Inflammatory macrophage treated with lipopolysaccharide for 4 hours (primary cell): ENCODE data around the gene PTCD1.

Experiments
- DNase-seq: peaks from one replicate; pipeline ENCODE4 v3.0.0-alpha.2; 2020

PTCD1 gene, protein sequence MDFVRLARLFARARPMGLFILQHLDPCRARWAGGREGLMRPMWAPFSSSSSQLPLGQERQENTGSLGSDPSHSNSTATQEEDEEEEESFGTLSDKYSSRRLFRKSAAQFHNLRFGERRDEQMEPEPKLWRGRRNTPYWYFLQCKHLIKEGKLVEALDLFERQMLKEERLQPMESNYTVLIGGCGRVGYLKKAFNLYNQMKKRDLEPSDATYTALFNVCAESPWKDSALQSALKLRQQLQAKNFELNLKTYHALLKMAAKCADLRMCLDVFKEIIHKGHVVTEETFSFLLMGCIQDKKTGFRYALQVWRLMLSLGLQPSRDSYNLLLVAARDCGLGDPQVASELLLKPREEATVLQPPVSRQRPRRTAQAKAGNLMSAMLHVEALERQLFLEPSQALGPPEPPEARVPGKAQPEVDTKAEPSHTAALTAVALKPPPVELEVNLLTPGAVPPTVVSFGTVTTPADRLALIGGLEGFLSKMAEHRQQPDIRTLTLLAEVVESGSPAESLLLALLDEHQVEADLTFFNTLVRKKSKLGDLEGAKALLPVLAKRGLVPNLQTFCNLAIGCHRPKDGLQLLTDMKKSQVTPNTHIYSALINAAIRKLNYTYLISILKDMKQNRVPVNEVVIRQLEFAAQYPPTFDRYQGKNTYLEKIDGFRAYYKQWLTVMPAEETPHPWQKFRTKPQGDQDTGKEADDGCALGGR

DNA sequence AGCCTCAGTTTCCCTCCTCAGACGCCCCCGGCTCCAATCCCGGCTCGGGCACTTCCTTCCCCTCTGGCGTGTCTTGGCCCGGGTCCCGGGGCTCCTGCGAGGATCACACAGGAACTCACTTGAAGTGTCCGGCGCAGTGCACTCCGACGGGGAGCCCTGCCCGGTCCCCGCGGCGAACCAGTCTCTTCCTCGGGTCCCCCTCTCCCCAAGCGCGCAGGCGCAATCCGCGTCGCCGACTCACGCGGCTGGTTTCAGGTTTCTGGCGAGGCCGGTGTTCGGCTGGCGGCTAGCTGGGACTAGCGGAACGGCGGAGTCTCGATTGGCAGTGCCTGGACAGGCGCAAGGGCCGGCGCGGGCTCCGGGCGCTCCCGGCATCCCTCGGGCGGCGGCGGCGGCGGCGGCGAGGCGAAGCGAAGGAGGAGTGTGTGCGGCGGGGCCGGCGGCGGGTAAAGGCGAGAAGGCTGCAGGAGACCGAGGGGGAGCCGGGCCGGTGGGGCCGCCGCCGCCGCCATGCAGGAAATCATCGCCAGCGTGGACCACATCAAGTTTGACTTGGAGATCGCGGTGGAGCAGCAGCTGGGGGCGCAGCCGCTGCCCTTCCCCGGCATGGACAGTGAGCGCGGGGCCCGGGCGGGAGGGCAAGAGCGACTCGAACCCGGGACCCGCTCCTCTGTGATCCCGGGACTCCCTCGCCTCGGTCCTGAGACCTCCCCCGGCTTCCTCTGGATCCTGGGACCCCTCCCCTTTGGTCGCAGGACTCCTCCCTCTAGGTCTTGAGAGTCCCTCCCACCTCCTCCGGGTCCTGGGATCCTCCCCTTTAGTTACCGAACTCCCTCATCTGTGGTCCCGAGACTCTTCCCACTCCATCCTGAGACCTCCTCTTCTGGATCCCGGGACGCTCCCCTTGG, at the start of gene PTCD1, which contains the start of gene CPSF4:
Gene PTCD1 (minus strand): TSS at position 226 of the 908 bp plus-strand sequence. CDS start 3,556 bp downstream, outside the sequence.
Gene CPSF4 (plus strand): TSS at position 371 of the 908 bp plus-strand sequence. CDS start 140 bp downstream, at position 511.
- DNase-seq: peak; percentile 97

DNA sequence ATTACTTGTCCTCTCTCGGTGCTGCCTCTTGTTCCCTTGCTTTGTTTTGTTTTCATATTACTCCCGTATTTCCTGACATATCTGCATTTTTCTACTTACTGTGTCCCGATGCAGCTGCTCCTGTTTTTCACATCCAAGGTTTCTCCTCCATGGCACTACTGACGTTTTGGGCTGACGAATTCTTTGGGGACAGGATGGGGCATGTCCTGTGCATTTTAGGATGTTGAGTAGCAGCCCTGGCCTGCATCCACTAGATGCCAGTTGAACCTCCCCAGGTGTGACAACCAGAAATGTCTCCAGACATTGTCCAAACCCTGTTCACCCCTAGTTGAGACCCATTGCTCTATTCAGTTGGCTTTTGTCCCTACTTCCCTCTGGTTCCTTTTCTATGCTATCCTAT, 46.5 kb upstream of the PTCD1 start:
- DNase-seq: no peak

DNA sequence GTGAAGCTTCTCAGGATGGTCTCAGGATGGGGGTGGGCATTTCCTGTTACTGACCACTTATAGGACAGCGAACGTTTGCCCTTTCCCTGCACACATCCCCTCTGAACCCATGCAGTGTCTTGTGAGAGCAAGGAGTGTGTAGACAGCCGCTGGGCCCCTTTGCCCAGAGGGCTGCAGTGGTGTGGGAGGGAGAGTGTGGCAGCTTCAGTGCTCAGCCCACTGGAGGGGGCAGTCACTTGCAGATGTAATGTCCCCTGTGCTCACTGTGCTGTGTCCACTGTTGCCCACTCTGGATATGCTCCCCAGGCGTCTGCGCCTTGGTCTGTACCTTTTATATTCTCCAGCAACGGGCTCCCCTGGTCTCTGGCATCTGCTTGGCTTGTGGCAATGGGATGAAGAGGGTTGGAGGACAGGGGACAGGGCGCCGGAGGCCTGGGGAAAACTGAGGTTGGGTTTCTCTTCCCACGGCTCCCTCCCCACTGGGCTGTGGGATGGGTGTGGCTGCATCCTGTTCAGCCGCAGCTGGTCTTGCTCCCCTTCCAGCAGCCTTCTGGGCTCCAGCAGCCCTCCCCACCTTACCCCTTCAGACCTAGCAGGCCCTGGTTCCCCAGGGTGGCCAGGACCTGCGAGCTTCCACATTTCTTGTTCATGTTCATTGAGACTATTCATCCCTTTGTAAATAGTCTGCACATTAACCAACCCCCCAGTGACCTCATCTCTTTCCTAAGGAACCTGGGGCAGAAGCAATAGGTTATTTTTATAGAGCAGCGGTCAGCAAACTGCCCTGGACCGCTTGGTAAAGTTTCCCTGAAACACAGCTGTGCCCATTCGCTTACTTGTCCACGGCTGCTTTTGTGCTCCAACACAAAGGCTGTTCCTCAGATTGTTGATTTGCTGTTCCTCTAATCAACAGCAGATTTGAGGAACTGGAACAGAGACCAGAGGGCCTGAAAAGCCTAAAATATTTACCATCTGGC, 40.2 kb upstream of the PTCD1 start:
- peak; percentile 10 for DNase-seq

DNA sequence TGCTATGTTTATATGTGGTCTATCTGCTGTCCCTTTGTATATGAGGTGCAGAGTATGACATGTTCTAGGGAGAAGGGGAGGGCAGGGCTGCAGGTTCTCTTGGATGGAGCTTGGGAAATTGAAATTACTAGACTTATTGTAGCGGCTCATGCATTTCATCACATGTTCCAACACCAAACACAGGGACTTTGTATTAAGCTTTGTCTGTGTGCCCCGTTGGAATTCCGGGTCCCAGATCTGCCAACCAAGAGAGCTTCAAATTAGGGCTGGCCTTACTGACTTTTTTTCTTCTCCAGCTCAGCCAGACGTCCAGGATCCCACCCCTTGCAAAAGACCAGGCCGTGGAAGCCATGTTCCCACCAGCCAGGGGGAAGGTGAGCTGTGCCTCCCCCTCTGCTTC, 37.5 kb upstream of the PTCD1 start:
- no peak for DNase-seq

DNA sequence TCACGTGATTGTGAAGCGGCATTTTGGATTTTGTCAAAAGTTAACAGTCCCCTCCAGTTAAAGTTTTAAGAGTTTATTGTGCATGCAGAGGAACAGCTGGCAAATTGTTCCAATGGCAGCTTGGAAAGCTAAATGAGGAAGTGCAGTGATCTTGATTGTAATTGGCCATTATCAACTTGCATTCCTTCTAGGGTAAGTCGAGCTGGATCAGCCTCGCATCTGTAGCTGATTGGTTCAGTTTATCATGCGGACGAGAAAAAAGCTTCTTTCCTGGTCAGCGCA, 34.7 kb upstream of the PTCD1 start:
- DNase-seq: peak; percentile 82

DNA sequence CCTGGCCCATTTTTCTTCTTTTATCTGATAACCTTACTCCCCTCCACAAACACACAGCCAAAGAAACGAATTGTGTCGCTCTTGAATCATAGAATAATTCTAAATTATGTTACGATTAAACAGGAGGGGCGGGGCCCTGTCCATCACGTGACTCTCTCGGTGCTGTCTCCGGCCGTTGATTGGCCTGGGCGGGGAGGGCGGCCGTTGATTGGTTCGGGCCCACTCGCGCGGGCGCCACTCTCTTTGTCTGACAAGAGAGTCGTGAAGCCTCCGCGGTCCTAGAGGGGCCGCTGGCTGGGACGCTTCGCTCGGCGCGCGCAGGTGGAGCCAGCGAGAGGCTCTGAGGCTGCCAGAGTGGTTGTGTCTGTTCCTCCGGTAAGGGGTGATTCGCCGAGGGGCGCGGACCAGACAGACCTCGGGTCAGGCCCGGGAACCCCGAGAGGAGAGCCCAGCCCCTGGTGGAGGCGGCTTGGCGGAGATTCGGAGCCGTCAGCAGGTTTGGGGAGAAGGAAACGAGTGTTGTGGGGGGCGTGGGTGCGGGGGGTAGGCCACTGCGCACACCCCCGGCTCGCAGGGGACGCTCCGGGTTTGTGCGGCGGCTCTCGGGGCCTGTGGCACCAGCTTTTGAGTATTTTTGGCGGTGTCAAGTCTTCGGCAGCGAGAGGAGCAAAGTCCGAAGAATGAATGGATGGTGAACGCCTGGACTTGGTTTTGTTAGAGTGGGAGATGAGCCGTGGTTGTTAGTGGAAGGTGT, 34.1 kb upstream of the PTCD1 start, which contains the start of gene ZNF789:
Gene ZNF789 (plus strand): TSS at position 330 of the 754 bp plus-strand sequence. CDS start 3,567 bp downstream, outside the sequence.
- peak; percentile 96 for DNase-seq

DNA sequence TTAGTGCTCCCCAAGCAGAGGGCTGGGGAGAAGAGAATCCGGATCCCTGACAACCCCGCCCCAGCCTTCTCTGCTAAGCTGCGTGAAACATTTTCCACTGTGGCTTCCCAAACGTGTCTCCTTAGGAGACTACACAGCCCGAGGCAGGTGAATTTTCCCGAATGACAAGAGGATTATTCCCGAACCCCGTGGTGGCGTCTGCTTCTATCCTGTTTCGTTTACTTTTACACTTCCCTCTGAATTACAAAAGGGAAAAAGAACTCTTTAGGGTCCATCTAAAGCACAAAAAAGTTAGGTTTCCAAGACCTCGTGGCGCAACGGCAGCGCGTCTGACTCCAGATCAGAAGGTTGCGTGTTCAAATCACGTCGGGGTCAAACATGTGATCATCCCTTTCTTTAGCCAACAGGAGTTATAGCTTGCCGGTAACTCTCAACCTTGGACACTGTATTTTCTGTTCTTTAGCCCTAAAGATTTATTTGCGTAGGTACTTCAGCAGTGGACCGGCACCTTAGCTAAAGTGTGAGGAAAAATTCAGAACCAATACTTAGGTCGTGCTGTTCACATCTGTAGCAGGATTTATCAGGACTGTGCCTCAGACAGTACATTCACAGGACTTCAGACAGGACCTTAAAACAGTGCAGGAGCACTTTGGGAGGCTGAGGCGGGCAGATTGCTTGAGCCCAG, 30.9 kb upstream of the PTCD1 start:
- no peak for DNase-seq

DNA sequence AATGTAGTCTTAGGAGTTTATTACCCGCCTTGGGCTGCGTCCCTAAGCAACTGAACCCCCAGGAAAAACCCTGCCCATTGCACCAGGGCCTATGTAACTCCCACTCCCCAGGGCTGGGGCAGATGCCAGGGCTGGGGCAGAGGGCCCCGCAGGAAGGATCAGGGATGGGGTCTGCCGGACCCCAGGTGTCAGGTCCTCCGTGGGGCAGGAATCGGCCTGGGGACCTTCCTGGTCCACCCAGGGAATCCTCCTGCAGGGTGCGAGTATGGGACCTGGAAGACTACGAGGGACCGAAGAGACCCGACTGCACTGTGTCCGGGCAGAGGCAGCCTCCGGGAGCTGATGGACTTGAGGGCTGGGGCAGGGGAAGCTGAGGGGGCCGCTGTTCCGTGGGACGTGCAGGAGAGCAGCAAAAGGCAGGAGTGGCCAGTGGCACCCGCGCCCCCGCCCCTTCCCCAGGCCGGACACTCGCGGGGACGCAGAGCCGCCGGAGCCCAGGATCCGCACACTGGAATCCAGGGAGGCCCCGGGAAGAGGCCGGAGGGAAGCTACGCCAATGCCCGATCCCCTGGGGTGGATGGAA, 29.8 kb upstream of the PTCD1 start:
- DNase-seq: no peak

DNA sequence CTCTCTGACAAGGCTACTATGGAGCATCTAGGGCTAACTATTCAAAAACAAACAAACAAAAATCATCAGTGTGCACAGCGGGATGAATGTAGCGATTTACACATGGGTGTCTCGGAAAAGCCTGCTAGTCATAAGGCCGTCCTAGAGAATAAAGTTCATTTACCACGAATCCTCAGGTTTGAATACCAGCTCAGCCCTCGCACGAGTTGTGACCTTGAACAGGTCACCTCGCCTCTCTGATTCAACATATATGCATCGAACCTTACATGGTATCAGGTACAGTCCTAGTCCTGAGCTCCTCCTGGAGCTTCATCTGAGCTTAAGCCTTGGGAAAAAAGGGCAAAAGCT, 26.8 kb upstream of the PTCD1 start:
- DNase-seq: no peak

DNA sequence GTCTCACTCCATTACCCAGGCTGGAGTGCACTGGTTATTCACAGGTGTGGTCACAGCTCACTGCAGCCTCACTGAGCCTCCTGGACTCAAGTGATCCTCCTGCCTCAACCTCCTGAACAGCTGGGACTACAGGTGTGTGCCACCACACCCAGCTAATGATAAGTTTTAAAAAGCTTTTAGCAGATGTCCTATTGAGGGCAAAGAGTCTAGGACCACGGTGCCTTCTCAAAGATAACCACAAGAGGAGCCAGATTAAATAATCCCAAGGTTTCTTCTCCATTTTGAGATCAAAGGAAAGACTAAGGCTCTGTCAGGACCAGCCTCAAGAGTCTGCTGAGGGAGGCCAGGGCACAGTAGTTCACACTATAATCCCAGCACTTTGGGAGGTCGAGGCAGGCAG, 22.6 kb upstream of the PTCD1 start:
- no peak for DNase-seq

DNA sequence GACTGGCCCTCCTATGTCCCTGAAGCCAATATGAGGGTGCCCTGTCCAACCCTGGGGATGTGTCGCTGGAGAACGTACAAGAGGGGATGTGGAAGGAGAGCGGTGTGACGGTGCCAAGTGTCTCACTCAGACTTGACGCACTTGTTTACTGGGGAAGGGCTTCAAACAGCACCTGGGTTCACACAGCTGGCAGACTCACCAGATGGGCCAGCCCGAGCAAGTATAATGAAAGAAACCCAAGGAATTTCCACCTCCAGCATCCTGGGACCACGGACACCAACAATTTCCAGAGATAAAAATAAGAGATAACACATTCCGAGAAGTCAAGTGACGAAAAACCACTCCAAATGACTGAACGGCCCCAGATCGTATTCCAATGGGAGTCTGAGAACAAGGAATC, 22.1 kb upstream of the PTCD1 start:
- DNase-seq: no peak

DNA sequence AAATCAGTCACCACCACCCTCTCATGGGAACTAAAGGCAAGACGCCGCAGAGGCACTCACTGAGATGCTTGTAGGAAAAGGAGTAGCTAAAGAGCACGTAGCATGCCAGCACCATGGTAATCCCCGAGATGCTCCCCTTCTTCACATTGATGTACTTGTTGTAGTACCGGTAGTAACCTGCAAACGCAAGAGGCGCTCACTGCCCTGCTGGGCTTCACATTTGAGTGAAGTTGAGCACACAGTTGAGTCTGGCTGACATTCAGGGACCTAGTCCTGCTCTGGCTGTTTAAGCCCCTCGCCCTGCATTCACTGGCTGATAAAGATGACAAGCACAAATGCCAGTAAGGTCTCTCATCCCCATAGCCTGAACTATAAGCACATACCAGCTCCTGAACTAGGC, 20.5 kb upstream of the PTCD1 start:
- DNase-seq: peak; percentile 13

DNA sequence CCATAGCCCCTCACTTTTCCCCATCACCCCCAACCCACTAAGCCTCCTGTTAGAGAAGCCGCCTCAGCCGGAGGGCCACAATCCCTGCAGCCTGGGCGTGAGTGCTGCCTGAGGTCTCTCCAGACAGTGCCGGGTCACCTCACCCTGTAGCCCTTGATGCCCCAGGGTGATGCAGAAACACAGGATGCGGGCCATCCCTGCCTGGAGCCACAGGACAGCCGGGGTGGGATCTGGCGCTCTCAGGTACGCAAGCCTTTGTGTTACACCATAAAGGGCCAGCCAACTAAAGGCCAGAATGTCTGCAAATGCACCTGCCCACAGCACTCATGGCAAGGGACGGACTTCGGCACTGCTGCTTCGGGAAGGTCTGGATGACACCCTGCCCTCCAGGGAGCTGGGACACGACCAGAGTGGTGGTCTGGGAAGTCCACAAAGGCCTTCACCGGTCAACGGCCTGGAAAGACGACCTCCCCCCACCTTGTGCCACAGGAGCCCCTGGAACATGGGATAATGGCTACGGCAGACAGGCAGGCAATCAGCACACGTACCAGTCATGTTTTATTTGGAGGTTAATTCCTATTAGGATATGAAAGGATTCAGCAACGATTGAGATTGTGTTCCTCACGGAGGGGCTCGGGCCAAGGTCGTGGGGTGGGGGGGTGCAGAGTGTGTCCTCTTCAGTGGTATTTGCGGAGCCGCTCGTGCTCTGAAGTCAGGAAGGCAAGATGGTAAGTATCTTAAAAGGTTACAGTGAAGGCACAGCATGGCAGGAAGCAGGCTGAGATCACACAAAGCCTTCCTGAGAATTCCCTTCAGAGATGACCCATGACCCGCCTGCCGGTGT, 19.3 kb upstream of the PTCD1 start:
- DNase-seq: no peak

DNA sequence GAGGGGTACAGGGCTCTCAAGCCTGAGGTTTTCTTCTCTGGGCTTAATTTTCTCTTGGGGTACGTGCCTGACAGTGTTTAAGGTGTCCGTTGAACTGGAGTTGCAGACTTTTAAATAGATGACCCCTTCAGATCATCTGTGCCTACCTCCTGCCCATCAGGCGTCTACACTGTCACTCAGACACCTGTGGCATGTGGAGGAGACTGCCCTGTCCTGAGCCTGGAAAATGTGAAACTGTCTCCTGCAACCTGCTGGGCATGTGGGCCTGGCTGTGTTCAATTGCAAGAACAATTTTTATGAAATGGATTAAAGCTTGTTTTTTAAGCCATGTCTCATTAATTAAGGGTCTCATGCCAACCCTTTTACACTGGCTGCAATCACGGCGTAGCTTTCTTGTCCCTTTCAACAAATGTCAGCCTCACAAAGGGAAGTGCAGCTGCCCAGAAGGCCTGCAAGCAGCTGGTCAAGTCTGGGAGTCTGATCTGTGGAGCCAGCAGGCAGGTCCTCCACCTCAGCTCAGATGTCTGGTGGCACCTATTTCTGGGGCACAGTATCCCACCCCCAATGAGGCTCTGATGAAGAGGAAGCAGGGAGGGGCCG, 18.6 kb upstream of the PTCD1 start:
- no peak for DNase-seq

DNA sequence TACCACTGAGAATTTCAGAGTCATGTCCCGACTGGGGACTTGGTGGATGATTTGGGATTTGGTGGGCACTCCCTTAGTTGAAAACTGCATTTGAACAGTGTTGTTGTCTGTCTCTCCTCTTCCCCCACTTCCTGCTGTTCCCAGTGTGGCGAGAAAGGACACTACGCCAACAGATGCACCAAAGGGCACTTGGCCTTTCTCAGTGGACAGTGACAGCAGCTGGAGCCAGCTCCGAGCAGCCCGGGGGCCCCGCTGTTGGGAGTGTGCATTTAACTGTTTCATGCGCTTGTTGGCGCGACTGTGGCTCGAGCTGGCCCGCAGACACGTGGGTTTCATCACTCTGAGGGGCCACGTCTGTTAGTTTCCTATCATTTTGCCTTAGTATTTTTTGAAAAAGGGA, 17.7 kb upstream of the PTCD1 start:
- DNase-seq: no peak

DNA sequence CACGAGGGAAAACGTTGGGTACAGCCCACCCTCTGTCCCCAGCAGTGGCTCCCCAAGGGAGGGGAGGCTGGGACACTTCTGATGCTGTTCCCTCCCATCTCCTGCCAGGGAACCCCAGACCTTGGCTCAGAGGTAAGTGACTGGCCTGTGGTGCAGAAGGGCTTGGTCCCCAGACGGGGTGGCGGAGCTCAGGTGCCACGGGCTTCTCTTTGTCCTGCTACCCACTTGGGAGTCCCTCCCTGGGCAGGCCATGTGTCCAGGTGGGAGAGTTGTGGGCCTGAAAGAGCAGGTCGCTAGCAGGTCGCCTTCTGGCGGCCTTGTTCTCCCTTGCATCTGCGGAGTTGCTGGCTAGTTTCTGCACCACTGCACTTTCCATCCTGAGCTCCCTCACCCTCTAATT, 17.3 kb upstream of the PTCD1 start:
- no peak for DNase-seq

DNA sequence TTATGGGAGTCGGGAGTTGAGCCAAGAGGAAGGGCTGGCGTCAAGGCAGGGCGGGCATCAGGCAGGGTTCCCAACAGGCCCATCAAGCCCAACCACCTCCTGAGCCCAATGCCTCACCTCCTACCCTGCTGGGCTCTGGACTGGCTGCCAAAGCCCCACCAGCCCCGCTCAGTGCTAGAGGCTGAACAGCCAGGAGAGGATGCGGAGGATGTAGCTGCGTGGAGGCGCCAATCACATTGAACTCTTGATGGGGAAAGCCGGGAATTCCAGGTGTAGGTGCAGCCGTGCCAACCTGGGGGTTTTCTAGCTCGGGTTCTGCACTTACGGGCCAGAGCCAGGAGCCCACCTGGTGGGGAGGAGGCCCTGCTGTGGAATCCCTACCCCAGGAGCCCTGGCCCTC, 14.5 kb upstream of the PTCD1 start:
- no peak for DNase-seq

DNA sequence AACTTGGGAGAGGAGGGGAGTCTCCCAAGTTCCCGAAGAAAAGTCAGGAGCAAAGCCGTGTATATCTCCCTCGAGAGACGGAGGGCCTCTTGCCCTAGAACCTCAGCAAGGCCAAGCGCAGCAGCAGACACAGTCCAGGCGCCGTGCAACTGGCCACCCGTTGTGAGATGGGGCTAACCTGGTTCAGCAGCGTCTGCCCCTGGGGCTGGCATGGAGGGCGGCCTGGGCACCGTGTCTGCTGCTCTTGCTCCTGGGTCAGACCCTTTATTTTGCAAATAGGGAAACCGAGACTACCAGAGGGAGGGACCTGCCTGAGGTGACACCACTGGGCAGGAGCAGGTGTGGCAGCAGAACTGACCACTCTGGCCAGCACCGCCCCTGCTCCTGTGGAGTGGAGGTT, 13.9 kb upstream of the PTCD1 start:
- no peak for DNase-seq

DNA sequence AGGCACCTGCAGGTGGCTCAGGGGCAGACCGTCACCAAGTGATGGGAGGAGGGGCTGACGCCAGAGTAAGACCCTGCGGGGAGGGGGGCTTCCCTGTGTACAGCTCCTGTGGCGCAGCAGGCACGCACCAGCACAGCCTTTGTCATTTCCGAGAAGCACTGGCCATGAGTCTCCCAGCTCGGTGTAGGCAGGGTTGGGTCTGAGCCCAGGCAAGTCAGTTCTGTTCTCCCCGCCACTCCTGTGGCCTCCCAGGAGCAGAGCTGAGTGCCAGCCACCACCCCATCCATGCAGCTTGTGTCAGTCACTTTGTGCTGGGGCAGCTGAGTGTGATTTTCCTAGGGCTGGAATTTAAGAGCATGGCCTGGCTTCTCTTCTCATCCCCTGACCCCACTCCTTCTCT, 13.3 kb upstream of the PTCD1 start:
- DNase-seq: no peak
